GM21576 (cell line): ENCODE results near the gene HSD11B1L.

Experiments
- ATAC-seq: cut with Tn5 transposase; IDR thresholded peaks from one replicate; pipeline ENCODE4 v1.9.1; 2021; ENCODE audit warnings: mild to moderate bottlenecking, moderate library complexity; ENCODE audit not compliant: unreplicated experiment

The HSD11B1L gene

DNA sequence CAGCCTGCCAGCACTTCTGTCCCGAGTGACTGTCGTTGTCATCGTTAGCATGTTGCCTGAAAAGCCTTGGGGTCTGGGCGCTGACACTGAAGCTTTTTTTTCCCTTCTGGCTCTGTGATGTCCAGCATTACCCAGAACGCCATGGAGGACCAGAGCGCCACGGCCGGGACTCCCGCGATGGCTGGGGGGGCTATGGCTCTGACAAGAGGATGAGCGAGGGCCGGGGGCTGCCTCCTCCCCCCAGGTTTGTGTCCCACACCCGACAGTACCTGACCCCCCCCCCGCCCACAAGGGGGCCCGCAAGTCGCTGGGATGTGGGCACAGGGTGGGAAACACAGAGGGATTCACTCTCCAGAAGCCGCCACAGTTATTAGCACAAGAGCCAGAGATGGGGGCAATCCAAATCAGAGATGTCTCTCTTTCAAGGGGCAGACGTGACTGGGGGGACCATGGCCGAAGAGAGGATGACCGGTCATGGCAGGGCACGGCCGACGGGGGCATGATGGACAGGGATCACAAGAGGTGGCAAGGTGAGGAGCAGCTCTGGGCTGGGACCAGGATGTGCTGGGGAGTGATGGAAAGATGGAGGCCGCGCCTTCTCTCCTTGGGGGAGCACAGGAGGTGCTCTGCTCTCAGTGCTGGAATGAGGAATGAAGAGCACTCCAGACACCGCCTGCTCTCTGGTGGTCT lies 13.8 kb upstream of the HSD11B1L start:
- ATAC-seq: no peak

DNA sequence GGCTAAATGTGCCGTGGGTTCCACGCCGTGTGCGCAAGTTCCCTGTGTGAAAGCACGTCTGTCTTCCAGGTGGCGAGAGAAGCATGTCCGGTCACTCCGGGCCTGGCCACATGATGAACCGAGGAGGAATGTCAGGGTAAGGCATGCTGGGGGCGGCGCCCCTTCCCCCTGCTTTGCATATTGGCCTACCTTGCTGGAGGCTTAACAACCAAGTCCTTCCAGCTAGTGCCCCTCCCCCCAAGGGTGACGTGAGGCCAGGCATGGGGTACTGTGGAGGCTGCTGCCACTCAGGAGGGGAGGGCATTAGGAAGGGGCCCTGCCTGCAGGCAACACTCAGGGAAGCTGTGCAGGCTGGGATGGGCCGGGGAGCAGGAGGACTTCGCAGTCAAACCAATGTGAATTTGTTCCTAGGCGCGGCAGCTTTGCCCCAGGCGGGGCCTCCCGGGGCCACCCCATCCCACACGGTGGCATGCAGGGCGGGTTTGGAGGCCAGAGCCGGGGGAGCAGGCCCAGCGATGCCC lies 13.0 kb upstream of the HSD11B1L start:
- ATAC-seq: no peak

DNA sequence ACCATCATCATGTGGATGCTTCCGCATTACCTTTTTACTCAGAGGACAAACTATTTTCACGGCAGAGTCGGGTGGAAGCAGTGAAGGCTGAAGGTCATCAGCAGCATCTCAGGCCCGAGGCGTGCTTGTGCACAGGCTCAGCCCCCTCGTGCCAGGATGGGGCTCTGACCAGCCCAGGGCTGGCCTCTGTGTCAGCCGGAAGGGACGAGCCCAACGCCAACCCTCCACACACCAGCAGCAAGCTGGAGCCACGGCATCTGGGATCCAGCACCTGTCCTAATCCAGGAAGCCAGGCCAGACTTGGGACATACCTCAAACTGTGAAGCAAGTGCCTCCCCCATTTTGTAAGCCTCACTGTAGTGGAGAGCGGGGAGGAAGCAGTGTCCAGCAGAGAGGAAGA lies 11.6 kb upstream of the HSD11B1L start:
- ATAC-seq: no peak

DNA sequence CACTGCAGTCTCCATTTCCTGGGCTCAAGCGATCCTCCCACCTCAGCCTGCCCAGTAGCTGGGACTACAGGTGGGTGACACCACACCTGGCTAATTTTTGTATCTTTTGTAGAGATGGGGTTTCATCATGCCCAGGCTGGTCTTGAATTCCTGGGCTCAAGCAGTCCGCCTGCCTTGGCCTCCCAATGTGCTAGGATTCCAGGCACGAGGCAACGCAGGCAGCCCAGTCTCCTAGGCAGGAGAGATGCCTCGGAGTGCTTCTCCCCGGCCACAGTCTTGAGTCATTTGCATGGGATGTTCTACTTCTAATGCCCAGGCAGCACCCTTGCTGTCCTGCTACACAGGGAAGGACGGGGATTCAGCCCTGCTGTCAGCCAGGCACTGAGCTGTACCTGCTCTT lies 9.2 kb upstream of the HSD11B1L start:
- ATAC-seq: no peak

DNA sequence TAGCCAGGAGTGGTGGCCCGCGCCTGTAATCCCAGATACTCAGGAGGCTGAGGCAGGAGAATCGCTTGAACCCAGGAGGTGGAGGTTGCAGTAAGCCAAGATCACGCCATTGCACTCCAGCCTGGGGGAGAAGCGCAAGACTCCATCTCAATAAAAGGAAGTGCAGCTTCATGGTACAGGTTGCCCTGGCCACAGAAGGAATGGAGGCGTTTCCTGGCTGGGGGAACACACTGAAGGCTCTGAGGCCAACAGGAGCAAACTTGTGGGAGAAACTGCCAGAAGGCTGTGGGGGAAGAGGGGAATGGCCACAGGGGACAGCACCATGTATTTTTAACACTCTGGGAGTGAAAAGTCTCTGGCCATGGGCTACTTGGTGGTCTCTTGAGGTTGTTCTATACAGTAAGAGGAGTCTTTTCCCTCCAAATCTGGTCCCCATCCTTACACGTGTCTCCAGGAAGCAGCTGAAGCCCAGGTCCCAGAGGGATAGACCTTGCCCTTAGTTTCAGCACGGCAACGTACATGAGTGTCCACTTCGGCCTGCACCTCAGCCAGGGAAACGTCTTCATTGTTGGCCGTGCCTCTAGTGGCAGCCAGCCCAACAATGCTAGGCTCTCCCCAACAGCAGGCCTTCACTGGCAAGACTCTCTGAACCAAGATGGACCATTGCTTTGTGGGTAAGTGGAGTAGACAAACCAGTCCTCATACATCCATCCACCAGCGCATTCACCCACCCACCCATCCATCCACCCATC lies 7.9 kb upstream of the HSD11B1L start:
- no peak for ATAC-seq

DNA sequence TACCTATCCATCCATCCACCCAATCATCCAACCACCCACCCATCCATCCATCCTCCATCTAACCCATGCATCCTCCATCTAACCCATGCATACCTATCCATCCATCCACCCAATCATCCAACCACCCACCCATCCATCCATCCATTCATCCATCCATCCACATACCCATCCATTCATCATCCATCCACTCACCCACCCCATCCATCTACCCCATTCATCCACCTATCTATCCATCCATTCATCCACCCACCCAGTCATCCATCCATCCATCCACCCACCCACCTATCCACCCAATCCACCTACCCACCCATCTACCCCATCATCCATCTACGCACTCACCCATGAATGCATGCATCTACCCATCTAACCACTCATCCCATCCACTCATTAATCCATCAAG lies 7.1 kb upstream of the HSD11B1L start:
- no peak for ATAC-seq

DNA sequence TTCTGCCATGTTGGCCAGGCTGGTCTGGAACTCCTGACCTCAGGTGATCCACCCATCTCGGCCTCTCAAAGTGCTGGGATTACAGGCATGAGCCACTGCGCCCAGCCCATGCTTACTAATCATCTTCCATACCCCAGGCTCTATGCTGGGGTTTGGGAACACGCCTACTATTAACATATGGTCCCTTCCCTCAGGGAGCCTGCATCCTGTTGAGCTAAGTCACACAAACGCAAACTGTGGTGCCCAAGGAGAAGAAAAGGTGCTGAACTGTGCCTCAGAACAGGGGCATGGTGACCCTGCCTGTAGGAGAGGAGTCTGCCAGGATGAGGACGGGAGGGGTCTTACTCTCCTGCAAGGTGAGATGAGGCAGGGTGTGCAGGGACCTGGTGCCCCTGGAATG lies 6.1 kb upstream of the HSD11B1L start:
- ATAC-seq: no peak

DNA sequence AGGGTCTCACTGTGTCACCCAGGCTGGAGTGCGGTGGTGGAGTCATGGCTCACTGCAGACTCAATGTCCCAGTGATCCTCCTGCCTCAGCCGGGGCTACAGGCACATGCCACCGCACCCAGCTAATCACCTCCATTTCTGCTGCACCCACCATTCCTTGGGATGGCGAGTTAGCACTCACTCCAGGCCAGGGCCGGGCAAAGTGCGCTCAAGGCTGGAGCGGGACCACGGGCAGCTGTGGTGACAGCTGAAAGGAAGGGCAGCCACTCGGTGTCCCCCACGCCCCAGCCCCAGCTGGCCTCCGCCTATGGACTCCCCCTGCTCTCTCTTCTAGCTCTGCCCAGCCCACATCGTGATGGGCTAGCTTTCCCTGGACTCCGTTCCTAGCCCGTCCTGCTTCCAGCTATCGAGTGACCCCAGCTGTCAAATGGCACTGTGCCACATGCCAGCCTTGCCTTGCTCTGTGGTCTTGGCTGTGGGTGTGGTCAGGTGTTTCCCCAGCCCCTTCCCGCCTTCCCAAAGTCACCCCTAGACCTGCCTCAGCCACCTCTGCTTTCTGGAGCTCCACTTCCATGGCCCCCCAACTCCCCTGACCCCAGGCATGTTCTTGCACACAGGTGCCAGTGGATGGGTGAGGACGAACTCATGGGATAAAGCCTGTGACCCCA lies 4.6 kb upstream of the HSD11B1L start:
- no peak for ATAC-seq

DNA sequence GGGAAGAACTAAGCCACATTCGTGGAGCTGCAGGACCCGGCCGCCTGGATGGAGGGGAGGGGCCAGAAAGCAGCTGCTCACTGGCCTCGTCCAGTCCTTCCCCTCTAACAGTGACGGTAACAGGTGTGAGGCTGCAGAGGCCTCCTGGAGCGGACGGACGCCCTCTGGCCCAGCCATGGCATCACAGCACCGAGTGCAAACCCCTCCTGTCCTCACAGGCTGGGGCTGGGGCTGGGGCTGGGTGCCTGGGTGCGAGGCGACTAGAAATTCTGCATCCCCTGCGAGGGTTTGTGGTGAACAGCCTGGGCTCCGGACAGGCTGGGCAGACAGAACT lies 4.1 kb upstream of the HSD11B1L start:
- no peak for ATAC-seq

DNA sequence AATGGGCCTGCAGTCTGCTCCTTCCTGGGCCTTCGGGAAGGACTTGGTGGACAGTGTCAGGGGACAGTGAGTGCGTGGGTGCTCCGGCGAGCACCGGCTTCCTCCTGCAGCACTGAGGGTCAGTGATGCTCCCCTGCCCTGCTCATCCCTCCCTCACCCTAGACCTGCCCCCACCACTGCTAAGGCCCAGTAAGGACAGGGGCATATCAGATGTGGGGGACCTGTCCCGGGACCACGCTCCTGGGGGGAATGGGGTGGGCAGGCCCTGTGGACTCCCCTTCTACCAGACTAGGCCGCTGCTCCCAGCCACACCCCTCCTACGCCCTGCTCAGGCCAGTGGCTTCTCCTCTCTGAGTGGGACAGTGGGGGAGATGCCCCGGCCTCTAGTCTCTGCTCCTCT lies 3.7 kb upstream of the HSD11B1L start:
- ATAC-seq: no peak

DNA sequence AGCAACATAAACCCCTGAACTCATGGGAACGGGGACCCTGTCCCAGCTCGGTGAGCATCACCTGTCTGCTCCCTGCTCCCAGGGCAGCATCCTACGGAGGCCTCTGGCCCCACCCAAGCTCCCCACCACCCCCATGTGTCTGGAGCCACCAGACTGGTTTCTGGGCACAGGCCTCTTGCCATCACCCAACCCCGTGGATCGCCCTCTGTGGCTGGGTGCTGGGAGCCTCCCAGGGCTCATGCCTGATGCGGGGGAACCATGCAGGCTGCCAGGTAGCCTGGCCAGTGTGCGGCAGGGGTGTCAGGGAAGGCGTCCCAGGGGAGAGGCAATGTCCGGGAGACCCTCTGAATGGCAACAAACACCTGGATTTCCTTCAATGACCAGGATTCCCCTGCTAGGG lies 3.2 kb upstream of the HSD11B1L start:
- no peak for ATAC-seq

DNA sequence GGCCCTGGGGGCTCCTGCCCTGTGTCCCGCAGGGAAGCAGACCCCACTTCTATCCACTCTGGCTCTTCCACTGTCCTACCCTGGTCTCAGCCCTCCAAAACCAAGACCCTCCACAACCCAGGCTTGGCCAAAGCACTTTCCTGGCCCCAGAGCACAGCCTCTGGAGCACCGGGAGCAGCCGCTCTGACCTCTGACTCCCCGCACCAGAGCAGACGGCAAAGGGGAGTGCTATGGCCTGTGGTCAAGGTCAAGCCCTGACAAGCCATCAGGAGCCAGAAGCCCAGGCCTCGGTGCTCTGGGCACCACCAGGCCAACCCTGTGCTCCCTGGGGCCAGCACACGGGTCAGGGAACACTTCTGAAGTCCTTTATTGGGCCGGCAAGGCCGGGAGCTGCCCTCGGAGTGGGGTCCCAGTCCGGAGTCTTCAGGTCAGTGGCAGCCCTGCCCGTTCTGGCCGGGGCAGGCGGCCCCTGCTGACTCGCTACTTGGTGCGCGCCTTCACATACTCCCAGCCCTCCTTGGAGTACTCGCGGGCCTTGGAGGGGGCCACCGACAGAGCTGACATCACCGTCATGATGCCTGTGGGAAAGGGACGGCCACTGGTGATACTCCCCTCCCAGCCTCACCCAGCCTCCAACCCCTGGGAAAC lies 2.6 kb upstream of the HSD11B1L start:
- ATAC-seq: no peak

DNA sequence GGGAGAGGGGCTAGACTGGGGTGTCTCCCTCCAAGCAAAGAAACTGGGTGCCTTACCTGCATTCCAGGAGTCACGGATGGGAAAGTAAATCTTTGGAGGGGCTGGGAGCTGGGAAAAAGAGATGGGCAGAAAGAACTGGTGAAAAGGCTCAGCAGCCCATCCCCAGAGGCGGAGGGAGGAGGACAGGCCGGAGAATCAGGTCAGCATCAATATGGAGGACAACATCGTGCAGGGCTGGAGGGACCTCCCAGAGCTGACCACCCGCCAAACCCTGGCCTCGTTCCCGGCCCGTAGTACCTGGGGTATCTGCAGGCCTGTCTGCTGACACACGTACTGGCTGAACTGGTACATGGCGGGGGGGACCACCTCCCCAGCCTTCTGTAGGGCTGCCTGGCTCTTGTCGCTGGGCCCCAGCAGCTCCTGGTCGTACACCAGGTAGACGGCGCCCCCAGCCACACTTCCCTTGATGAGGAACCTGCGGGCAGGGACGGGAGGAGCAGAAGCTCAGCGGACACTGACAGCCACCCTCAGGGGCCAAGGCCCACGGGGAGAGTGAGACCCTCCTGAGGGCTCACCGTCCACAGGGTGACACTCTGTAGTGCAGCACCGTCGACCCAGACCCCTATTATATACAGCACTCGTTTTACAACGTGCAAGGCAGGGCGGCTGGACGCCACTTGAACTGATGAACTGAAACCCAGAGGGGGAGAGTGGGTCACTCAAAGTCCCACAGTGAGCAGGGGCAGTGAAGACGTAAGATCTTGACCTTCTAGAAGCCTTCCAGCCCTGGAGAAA lies 1.3 kb upstream of the HSD11B1L start:
- ATAC-seq: no peak

DNA sequence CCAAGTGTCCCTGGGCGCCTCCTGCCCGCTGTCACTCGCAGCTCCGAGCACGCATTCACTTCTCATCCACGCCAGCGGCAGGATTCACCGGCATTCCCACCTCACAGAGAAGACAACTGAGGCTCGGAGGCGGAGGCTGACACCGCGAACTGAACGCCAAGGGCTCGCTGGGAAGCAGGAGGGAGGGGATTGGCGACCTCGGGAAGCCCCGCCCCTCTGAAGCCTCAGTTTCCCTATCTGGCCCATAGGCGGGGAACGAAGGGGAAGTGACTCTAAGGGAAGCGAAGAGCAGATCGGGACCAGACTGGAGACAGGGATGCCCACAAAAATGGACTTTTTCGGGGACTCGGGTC lies 767 bp upstream of the HSD11B1L start:
- ATAC-seq: no peak

DNA sequence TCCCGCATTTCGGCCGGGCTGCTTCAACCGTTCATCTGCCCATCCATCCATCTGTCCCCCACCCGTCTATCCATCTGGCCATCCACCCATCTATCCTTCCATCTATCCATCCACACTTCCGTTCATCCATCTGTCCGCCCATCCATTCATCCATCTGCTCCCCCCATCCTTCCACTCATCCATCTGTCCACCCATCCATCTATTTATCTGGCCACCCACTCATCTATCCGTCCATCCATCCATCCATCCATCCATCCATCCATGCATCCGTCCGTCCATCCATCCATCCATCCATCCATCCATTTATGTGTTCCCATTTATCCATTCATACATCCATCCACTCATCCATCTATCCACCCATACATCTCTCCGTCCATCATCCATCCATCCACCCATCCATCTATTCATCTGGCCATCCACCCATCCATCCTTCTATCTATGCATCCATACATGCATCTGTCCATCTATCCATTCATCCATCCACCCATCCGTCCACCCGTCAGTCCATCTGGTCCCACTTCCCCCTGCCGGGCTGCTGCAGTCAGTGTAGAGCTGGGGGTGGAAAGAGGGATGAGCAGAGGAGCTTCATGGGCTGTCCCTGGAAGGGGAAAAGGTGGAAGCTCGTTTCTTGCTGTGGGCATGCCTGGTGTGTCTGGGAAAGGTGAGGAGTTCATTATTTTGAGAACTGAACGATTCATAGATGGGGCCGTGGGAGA lies 722 bp downstream of the HSD11B1L start:
- no peak for ATAC-seq

DNA sequence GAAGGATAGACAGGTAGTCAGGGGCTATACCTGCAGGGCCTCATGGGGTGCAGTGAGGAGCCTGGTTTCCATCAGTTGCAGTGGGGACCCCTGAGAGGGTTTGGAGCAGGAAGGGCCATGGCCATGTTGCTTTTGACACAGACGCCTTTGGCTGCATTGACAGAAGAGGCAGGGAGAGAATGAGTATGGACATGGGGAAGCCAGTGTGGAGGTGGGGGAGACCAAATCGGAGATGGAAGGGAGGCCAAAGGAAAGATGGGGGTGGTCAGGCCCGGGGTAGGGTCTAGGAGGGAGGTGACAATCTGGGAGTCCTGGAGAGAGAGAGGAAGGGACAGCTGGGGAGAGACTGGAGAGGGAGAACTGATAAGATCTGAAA lies 1.3 kb downstream of the HSD11B1L start:
- ATAC-seq: no peak

DNA sequence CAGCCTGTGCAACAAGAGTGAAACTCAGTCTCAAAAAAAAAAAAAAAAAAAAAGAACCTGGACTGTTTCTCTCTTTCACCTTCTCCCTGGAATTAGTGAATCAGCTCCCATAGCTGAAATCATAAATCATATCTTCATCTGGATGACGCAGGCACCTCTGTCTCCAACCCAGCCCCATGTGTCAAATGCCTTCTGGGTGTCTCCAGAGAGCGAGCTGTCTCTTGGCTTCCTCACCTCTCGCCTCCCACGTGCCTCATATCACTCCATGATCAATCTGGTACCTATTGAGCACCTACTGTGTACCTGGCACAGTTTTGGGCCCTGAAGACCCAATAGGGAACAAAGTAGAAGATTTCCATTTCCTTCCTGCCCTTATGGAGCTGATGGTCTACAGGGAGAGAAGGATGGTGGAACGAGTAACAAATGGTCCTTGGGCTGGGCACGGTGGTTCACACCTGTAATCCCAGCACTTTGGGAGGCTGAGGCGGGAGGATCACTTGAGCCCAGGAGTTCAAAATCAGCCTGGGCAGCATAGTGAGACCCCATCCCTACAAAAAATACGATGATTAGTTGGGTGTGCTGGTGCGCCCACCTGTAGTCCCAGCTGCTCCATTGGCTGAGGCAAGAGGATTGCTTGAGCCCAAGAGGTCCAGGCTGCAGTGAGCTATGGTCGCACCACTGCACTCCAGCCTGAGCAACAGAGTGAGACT lies 2.5 kb downstream of the HSD11B1L start:
- no peak for ATAC-seq

DNA sequence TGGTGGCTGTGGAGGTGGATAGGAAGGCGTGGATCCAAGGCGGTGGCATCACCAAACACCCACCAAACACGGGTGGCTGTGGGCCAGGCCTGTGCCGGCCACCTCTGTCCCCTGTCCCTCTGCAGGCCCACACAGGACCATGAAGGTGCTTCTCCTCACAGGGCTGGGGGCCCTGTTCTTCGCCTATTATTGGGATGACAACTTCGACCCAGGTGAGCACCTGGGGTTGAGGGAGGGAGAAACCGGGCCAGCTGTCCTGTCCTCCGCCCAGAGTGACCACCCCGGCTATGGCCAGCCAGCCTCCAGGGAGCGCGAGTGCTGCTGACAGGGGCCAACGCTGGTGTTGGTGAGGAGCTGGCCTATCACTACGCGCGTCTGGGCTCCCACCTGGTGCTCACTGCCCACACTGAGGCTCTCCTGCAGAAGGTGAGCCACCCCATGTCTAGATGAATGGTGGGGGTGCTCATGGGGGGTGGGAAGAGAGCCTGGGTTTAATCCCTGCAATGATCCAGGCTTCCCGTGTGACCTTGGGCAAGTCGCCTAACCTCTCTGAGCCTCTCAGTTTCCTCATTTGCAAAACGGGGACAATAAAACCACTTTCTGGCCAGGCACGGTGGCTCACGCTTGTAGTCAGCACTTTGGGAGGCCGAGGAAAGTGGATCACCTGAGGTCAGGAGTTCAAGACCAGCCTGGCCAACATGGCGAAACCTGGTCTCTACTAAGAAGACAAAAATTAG lies 4.0 kb downstream of the HSD11B1L start:
- no peak for ATAC-seq

DNA sequence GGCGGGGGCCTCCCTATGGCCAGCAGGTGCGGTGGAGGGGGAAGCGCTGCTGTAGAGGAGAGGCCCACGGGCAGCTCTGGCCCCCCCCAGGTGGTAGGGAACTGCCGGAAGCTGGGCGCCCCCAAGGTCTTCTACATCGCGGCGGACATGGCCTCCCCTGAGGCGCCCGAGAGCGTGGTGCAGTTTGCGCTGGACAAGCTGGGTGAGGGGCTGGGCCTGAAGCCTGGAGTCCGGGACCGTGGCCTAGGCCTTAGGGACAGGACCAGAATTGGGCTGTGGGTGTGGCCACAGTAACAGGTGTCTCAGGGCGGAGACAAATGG lies 5.5 kb downstream of the HSD11B1L start:
- ATAC-seq: no peak
